HG03025 (cell line): Measurements from ENCODE around the gene CMTR1.
A peak's percentile ranks its signal among the peaks of the same experiment; 100 is the strongest.
"Not testable (repeated sequence)": the region's sequence is repeated elsewhere in the genome, so short reads cannot be mapped to it uniquely, and the experiment has no call there.

ENCODE experiments used
- ATAC-seq: cut with Tn5 transposase; IDR thresholded peaks from one replicate; pipeline ENCODE4 v1.9.1; 2021; ENCODE audit warnings: mild to moderate bottlenecking, moderate library complexity; ENCODE audit not compliant: unreplicated experiment, low FRiP score

Gene CMTR1

DNA sequence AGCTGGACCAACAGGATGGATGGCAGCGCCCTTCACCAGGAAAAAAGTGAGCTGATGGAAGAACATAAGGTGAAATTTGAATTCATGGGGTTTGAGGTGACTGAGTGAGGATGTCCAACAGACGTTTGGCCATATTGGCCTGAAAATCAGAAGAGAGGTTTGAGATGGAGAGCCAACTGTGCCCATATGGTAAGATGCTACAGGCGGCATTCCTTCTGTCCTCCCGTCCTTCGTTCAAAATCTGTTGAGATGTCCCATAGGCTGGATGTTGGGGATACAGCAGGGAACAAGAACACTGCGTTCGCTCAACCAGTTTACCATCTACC is 468 bp upstream of the CMTR1 start:
- no peak for ATAC-seq

DNA sequence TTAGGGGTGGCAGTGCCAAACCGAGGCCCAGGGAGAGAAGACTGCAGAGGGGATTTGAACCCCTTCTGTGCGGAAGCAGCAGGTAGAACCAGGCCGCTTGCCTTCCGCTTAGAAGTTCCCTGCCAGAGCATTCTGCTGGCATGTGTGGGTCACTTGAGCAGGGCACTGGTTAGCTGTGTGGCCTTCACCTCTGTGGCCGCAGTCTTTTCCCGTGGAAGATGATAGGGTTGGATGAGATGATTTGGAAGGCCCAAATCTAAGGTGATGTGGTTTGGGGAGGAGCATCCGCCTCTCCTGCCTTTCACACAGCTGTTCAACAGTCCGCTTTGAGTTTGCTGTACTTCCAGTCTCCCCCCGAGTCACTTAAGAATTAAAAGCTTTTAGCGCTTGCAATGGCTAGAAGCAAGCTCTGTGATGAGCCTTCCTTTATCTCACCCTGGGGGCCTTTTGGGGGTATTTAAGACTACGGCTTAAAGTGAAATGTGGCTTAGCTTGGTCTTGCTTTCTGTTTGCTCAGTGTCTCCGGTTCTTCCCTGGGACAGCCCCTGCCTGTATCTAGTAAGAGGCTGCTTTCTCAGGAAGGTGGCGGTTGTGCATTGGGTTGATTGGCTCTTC is 743 bp downstream of the CMTR1 start:
- peak; percentile 9 for ATAC-seq

DNA sequence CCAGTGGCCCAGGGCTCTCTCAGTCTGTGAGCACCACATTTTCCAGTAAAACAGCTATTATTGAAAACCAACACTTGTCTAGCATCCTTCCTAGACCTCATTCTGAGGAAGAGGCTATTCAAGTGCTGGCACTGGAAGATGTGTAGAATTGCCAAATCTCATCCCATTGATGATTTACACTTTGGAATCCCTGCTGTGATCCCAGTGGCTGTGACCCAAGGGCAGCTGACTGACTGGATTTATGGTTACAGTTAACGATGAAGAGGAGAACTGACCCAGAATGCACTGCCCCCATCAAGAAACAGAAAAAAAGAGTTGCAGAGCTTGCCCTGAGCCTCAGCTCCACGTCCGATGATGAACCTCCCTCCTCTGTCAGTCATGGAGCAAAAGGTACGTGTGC is 2.4 kb downstream of the CMTR1 start:
- no peak for ATAC-seq

DNA sequence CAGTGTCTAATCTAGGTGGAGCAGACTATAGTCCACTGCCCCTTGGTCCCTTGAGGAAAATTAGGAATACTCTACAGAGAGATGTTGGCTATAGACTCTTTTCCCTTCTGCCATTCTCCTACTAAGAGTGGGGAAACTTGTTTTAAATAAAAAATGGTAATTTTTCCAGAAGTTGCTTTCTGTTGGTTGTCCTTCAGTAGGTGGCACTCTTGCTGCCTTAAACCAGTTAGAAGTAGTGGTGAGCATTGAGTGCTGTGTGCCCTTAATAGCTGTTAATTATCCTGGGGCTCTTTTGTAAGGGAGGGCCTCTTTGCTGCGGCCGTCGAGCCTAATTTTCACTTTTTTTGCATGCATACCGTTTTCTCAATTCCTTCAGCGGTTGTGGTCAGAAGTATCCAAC is 2.8 kb downstream of the CMTR1 start:
- no peak for ATAC-seq

DNA sequence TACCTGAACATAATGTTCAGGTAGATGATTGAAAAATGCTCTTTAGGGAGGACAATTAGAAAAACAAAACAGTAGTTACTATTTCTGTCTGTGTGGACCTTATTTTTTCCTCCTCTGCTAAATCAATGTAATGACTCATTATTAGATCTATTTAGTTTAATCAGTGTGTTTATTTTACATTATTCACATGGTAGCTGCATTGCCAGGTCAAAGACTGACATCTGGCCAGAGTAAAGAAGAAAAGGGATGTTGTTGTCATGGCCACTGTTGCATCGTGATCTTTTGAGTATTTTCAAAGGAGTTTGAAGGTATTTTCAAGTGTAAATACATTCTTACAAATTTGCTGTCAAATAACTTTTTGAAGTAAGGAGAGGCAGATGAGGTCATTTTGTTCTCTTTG is 5.9 kb downstream of the CMTR1 start:
- no peak for ATAC-seq

DNA sequence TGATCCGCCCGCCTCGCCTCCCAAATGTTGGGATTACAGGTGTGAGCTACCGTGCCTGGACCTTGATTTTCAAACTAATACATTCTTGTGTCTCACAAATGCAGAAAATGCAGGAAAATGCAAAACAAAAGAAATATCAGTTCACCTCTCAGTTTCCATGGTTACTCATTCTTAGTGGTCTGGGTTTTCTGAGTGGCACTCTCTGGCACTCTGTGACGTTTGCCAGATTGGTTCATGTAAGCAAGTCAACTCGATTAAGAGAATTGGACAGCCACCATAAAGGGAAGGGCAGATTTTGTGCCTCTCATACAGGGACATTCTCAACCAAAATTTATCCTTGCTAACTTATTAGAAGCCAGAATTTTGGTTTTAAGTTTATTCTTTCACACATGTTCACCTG is 8.6 kb downstream of the CMTR1 start:
- ATAC-seq, result no peak

DNA sequence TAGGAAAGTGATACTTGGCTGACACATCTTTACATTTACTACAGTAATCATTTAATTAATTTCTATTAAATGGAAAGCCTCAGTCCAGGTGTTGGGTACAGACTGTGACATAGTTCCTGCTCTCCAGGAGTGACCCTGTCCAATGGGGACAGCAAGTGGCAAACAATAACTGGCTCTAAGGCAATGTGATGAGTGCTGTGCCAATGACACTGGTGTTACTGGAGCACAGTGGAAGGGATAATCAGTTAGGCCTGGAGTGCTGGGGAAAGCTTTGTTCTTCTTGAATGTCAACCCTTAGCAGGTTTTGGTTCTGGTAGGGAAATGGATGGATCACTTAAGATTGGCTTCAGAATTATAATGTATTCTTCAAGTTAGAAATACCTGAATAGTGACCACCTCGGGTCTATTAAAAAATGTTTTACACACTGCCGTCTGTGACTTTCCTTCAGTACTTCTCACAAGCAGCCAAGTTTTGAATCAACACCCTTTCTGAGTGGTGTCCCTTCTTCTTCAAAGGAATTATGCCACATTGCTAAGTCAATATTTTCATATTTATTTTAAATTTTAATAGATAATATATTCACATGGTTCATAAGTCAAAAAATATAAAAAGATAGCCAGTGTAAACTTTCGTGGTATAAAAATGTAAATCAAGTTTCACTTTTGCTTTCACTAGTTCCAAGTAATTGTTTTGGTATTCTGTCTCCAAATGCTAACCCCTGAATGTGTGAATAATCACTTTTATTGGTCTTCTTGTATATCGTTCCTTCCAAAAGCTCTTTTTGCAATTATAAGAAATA is 9.6 kb downstream of the CMTR1 start:
- no peak for ATAC-seq

DNA sequence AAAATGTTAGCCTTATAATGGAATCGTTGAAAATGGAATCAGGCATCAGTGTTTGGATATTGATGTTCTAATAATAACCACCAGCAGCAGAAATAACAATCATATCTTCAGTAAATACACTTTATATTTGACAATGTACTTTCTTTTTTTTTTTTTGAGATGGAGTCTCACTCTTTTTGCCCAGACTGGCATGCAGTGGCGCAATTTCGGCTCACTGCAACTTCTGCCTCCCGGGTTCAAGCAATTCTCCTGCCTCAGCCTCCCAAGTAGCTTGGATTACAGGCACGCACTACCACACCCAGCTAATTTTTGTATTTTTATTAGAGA is 10.2 kb downstream of the CMTR1 start:
- not testable (repeated sequence) for ATAC-seq

DNA sequence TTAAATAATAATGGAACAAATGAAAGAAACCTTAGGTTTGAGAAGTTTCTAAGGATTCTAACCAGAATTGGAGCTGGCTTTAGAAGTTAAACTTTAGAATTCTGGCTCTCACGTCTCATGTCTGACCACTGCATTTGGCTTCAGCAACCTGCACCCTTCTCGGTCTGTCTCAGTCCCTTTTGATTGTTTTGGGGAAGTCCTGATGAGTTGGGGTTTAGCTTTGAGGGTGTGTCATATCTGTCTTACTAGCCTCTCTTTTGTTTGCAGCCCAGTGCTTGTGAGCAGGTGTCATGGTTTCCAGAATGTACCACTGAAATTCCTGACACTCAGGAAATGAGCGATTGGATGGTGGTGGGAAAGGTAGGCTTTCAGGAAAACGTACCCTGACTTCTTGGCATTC is 17.0 kb downstream of the CMTR1 start:
- ATAC-seq, result no peak

DNA sequence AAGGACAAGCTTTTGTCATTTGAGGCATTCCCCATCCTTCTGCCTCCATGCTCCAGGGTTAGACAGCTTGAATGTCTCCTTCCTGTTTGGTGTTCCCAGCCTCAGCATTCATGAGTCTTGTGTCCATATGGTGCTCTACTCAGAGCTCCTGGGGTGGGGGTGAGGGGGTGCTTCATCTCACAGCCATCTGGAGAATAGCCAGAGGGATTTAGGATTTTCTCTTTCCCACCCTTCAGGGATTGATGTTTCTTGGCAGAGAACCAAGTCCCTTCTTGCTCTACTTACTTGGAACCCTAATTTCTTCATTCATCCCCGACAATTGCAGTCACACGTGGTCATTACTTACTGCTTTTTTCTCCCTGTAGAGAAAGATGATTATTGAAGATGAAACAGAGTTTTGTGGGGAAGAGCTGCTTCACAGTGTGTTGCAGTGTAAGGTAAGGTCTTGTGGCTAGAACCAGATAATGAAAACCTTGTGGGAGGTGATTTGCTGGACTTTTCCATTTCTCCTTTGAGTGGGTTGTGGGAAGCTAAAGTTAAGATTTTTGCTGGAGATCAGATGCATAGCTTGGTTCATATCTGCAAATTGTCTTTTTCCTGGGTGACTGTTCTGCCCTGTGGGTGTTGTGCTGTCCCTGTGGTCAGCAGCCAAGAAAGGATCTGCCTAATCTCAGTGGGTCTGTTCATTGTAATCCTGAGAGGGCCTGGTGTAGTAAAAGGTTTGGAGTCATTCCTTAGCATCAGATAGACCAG is 18.6 kb downstream of the CMTR1 start:
- no peak for ATAC-seq

DNA sequence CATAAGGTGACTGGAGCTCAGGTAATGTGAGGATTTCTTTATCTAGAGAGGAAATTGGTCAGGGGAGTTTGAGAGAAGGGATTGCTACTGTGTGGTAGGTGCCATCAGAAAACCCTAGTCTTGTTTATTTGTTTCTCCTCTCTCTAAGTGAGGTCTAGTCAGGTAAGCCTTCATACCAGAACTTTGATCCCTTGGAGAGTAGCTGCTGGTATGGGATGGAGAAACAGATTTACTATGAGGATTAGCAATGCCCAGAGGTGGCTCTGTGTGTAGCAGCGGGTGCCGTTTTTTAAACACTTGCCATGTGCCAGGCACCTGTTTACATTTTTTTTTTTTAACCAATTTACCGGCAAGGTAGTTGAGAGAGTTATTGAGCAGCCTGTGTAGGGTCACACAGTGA is 19.5 kb downstream of the CMTR1 start:
- no peak for ATAC-seq

DNA sequence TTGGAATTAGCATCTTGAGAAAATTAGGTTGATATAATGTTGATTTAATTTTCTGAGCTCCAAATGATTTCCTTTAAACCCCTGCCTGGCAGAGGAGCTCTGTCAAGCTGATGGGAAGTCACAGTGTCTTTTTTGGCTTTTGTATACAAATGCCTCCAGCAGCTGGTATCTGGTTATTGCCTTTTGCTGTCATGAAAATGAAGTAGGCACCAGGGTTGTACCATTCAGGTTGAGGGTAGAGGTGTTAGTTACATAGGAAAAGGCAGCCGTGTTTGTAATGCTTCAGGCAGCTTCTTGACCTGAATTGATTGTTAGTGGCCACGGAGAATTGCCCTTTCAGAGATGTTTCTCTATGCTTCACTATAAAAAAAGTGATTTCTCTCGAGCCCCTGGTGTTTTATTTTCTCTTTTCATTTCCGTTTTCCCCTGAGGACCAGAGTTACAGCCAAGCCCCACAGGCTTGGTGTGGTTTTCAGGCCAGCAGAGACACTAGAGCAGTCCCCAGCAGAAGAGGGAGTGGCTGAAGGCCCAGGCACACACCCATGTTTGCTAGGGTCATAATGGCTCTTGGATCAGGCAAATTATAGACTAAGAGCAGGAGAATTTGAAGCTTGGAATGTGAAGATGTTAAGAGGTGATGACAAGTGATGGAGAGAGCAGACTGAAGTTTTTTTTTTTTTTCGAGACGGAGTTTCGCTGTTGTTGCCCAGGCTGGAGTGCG is 21.6 kb downstream of the CMTR1 start:
- no peak for ATAC-seq

DNA sequence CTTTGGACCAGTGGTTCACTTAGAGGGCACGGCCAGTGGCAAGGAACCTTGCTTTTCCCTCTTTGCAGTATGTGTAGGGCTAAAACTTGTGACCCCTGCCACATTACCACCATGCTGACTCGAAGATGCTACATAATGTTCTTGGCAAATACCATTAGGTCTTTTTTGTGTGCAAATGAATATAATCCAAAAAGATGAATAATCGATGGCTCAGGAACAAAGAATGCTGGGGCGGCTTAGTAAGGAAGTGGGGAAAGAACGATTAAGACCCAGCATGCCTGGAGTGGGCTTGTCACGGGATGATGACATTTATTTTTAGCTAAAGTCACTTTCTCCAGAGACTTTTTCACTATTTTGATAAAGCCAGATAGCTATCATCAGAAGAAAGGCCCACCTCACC is 23.1 kb downstream of the CMTR1 start:
- no peak for ATAC-seq

DNA sequence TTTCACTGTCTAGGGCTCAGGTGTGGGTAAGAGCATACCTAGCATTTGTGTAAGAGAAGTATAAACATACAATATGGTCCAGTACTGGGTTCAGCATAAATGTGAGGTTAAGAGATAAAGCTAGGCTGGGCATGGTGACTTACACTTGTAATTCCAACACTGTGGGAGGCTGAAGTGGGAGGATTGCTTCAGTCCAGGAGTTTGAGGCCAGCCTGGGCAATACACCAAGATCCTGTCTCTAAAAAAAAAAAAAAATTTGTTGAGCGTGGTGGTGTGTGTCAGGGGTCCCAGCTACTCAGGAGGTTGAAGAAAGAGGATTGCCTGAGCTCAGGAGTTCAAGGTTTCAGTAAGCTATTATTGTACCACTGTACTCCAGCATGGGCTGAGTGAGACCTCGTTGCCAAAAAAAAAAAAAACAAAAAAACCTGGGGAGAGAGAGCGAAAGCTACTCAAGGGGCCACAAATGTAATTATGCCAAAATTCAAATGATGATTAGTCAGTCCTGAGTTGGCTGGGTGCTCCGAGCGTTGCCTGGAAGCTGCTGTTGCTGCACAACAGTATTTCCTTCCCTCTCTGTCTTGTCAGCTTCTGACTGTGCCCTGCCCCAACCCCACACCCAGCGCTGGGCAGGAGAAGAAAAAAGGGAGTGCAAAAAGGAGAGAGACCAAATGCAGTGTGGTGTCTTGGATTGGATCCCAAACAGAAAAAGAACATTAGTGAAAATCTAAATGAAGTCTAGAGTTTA is 24.0 kb downstream of the CMTR1 start:
- ATAC-seq, result no peak

DNA sequence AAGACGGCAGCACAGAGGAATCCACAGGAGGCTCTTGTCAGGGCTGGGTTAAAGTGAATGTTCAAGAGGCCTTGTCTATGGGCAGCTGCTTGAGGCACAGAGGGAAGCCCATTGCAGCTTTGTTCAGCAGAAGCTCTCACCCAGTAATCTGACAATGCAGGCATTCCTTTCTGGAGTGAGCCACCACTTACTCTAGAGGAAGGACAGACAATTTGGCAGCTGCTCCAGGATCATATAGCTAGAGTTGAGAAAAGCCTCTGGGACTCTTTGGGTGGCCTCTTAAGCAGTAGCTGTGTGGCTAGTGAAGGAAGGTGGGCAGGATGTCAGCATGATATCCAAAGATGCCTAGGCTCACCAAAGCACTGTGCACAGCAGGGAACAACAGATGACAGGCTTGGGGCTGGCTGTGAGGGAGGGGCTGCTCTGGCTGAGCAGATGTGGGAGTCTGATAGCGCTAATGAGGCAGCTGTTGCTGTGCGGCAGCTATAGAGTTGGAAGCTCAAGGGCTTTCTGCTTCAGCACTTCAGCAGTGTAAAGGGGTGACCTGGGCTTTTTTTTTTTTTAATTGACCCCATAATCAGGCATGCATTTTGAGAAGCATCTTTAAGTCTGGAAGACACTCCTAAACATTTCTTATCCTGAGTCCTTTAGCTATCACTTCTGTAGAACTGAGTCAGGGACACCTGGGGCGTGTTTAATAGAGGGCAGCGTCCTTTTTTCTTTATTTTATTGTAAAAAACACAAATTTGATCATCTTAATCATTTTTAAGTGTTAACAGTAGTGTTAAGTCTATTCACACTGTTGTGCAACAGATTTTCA is 27.2 kb downstream of the CMTR1 start:
- no peak for ATAC-seq

DNA sequence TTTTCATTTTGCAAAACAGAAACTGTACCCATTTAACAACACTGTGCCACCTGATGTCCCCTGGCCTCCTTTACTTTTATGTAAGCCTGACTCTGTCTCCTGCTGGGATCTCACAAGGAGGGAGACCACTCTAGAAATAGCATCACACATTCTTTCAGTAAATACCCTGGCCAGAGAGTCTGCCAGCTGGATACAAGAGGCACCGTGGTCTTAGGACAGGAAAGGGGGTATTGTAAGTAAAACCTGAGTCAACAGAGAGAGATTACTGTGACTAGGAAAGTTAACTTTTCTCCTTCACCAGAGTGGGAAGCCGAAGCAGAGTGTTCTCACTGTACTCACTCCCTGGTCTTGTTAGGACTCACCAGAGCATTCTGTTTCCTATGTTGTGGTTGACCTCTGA is 27.8 kb downstream of the CMTR1 start:
- no peak for ATAC-seq

DNA sequence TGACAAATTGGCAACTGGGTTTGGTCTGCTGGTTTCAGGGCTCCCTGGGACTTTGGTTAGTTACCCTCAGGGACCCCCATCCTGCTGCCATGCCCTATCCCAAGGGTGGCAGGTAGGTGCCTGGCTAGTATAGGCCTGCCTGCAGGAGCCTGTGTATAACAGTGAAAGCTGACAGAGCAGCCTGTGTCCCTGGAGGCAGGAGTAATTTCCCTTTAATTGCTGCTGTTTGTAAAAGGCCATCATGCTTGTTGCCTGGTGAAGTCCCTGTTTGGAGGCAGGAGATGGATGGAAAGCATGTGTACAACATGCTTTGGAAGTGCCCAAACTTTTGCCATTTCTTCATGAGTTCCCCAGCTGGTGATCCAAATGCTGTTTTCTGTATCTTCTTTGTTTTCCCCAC is 30.1 kb downstream of the CMTR1 start:
- ATAC-seq, result no peak

DNA sequence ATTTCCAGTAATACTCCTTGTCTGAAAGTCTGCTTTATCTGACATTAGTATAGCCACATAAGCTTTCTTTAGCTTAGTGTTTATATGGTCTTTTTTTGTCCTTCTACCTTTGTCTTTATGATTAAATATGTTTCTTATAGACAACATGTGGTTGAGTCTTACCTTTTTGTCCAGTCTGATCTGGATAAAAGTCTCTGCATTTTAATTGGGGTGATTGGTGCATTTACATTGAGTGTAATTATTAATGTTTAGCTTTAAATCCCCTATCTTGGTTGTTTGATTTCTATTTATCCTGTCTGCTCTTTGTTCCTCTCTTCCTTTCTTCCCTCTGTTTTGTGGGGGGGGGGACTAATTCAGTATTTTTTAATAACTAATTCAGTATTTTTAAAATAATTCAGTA is 34.7 kb downstream of the CMTR1 start:
- ATAC-seq, result no peak

DNA sequence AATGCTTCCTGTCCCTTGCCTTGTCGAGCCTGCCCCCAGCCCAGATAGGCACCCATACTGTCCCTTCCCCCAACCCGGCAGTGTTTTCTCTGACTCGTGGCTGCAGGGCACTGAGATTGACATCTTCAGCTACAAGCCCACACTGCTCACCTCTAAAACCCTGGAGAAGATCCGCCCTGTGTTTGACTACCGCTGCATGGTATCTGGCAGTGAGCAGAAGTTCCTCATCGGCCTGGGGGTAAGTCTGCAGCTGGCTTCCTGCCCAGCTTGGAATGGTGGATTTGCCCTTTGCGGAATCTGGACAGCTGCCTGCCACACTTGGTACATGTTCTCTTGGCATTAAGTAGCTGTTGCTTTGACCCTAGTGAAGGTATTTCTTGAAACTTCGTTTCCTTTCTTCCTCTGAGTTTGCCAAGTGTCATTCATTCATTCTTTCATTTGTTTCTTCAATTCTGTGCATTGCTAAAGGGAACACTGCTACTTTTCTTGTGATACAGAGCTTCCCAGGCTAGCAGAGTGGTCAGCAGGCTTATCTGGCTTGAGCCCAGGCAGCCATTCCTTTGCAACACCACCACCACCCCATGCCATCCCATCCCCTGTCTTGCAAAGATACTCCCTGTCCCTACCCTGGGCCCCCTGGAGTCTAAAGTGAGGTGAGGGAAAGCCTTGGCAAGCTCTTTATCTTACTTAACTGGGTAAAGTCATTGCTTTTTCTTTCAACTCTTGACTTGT is 40.5 kb downstream of the CMTR1 start:
- ATAC-seq, result no peak
